ENCODE results near the gene MTMR11. TPM values are rescaled to one million over a fixed set of nuclear protein-coding genes. Genes with fewer than 3 reads are reported as not detected.
"Not testable (repeated sequence)": the region's sequence is repeated elsewhere in the genome, so short reads cannot be mapped to it uniquely, and the experiment has no call there.

Gene MTMR11, protein sequence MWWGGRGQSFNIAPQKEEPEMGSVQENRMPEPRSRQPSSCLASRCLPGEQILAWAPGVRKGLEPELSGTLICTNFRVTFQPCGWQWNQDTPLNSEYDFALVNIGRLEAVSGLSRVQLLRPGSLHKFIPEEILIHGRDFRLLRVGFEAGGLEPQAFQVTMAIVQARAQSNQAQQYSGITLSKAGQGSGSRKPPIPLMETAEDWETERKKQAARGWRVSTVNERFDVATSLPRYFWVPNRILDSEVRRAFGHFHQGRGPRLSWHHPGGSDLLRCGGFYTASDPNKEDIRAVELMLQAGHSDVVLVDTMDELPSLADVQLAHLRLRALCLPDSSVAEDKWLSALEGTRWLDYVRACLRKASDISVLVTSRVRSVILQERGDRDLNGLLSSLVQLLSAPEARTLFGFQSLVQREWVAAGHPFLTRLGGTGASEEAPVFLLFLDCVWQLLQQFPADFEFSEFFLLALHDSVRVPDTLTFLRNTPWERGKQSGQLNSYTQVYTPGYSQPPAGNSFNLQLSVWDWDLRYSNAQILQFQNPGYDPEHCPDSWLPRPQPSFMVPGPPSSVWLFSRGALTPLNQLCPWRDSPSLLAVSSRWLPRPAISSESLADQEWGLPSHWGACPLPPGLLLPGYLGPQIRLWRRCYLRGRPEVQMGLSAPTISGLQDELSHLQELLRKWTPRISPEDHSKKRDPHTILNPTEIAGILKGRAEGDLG
- 9.8 TPM for polyA plus RNA-seq (2013, experiment 1 of 2; ENCODE audit: insufficient read length)
- polyA plus RNA-seq (2013, experiment 2 of 2; ENCODE audit: insufficient read length), result 10.1 TPM

DNA sequence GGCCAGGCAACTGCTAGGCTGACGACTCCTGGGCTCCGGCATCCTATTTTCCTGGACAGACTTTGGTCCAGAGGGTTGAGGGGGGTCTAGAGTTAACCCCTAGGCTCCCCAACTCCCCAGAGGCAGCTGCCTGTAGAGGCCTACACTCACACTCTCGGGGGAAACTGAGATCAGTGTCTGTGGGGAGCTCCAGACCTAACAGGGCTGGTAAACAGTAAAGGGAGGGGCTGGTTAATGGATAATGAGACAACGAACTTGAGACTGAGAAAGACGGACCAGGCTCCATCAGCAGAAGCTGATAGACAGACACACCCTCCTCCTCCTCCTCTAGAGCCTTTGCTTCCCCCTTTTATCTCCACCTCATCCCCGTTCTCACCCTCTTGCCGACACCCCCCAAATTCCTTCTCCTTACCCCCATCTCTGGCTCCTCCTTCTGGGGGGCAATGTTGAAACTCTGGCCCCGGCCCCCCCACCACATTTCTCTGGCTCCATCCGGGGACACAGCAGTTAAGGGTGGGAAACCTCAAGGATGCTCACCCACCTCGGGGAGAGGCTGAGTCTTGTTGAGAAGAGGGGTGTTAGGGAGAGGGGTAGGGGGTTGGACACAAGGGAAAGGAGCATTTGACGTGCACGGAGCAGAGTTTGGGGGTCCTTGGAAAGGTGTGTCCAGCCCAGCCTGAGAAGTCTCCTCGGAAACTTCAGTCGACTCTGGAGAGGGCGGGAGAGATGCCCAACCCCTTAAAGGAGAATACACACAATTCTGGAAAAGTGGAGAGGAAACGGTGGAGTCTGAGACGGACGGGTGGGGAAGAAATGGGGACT, at the start of gene MTMR11:
MTMR11 (minus strand) TSS at position 710 of the 822 bp plus-strand sequence; CDS start at position 478, 232 bp downstream.
- peak; percentile 41 for DNase-seq

DNA sequence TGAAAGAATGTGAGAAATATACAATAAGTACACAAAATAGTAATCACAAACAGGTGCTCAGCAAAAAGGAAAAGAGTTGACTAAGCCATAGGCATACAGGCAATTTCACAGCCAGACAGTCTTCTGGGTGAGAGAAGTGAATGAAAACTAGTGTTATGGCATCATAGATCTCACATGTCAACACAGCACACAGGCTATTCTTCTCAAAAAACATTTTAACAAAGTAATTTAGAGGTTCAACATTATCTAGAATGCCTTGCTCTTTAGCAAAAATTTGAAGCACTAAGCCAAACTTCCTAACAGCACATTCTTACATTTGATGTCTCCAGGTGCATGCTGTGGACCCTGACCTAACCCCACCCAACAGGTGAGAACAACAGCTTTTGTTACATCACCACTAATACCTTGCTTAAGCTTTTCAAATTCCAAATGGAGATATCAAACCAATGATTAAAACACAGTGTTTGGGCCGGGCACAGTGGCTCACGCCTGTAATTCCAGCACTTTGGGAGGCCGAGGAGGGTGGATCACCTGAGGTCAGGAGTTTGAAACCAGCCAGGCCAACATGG, 43.4 kb upstream of the MTMR11 start:
- peak; percentile 12 for DNase-seq

DNA sequence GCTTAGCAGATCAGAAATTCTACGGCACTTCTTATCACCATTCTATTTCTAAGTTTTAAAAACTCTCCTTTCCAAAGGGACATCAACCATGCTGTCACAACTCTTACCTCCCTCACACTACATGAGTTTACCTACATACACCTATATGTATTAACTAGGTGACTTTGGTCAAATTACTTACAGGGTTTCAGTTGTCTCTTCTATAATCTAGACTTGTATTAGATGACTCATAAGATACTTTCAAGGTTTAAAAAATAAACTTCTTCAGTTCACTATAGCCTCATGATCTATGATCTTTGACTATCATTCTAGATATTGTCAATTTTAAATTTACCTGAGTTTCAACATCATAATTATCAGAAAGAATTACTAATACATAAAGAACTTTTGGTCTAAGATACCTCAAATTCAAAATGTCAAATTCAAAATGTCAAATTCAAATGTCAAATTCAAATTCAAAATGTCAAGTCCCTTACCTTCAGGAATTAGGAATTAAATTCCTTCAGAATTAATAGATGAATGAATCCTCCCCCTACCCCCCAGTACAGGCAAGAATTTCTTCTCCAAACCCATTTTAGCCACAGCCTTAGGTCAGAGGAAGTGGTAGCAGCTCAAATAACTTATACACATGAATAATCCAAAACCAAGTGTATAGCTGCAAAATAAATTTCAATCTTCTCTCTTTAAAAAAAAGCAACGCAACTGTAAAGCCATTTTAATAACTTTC, 42.7 kb upstream of the MTMR11 start:
- DNase-seq, result no peak

DNA sequence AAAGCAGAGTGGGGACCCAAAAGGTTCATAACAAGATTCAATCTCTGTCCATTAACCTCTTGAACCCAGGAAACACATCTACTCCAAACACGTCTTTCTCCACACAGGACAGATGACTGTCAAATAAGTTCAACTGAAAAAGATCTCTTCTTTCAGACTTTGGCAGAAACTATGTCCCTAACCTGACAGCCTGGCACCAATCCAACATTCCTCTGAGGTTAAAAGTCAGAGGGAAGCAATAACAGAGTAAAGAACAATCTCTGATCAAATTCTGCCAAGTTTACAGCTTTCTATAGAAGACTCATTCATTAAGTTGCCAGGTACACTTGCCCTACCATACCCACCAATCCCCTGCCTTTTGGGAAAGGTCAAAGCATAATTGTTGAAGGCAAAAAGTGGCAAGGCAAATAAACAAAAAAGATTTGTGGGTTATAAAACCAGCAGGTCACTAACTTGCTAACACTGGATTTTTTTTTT, 41.9 kb upstream of the MTMR11 start:
- DNase-seq, result peak; percentile 24

DNA sequence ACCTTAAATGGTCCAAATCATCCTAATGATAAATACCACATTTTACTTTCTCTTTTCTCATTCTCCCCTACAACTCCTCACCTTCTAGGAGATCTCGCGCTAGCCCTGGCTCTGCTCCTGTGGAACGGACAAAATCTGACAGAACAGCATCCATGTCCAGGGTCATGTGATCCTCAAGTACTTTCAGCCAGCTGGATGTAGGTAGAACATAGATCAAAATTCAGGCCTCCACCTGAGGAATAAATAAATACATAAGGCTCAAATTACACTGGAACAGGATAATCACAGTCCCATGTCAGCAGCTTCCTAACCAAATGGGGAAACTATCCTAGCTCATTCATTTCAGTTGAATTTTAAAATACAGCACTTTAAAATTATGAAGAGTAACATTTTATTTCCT, 40.7 kb upstream of the MTMR11 start:
- no peak for DNase-seq

DNA sequence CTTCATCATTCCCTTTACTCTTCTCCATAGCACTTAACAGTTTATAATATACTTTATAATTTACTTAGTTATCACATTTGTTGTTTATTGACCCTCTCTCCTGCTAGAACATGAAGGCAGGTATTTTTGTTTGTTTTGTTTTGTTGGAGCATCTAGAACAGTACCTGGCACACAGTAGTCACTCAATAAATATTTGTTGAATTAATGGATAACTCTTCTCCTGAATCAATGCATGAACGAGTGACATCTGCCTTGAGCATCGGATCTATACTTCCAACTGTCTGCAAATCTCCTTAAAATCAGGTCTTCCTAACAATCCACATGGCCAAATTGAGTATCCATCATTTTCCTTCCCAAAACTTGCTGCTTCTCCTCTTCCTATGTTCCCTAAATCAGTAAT, 35.9 kb upstream of the MTMR11 start:
- DNase-seq, result no peak

DNA sequence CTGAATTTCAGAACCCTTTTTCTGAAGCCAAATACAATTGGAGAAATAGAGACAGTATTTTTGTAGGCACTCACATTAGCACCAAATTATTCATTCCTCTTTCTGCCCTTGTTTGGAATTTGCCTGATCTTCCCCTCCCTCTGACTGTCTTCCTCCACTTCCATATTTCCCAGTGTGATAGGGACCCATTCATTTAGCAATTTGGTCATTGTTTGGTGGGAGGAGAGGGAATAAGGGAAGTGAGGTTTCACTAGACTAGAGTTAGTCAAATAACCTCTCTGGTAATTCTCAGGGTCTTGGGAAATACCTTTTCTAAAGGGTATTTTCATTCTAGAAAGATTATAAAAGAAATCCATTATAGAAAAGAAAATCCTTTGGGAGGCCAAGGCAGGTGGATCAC, 31.0 kb upstream of the MTMR11 start:
- DNase-seq, result no peak

DNA sequence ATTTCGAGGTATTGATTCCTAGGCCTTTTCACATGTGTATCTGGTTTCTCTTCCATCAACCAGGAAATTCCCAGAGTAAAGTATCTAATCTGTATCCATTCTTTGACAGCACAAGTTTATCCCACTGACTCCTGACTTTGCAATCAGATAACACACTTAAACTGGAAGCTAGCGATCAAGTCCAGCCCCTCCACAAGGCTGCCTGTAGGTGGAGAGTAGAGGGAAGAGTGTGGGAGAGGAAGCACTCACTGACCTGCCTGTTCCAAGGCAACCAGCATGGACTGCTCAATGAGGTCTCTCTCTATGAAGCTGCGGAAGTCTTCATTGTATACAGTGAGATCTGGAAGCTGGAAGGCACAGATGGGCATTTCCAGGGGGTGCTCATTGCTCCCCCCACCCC, 30.4 kb upstream of the MTMR11 start:
- DNase-seq, result no peak

DNA sequence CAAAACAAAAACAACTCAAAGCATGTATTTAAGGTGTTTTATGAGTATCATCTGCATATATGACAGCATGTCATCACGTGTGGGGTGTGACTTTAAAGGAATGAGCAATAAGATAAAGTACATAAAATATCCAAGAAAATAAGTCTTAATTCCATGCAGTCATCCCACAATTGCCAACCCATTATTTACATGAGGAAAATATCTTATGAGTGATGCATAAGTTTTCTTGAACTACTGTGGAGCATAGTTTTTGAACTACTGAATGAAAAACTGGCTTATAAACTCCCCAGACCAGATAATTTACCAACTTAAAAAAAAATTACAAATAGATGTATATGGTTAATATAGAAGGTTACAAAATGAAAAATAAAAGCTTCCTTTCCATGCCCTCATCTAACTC, 29.7 kb upstream of the MTMR11 start:
- no peak for DNase-seq

DNA sequence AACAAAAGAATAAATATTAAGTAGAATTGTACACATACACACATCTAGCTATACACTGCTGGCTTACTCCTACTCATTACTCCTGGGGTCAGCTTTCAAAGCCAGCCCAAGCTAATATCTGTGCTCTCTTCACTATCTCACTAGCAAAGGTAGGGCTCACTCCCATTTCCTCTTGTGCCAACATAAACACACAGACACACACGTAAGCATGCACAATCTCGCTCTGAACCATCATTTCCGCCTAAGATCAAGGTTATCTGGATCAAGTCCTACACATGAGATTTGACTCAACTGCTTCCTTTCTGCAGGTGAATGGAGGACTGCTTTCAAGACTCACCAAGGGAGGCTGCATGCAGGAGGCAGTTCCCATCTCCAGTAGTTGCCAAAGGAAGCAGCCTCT, 28.8 kb upstream of the MTMR11 start:
- DNase-seq, result no peak

DNA sequence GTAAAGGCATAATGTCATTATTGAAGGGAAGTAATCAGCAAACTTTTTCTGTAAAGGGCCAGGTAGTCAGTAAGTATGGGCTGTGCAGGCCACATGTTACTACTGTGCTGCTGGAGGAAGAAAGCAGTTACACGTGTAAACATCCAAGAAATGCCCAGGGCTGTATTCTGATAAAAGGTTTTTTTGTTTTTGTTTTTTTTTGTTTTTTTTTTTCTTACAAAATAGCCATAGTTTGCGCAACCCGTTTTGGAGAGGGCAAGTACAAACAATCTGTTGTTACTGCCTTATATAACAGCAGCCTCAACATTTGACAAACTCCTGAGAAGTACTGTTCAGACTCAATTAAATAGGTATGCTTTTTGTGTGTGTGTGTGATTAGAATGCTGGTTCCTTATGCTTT, 26.7 kb upstream of the MTMR11 start:
- no peak for DNase-seq

DNA sequence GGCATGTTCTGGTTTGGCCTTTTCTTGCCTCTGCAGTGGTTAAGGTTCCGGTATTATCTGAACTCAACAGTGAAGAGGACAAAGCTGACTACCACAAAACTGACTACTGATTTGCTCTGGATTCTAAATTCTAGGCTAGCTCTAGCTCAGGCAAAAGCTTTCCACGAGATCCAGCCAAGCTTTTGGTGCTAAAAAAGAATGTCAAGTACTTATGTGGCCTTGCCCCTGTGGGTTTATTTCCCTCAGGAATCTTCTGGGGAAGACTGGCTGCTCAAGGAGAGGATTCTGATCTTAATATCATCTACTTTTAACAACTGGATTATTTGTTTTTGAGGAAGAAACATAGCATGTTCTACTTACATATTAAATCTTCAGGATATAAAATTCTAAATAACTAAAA, 26.1 kb upstream of the MTMR11 start:
- DNase-seq, result no peak

DNA sequence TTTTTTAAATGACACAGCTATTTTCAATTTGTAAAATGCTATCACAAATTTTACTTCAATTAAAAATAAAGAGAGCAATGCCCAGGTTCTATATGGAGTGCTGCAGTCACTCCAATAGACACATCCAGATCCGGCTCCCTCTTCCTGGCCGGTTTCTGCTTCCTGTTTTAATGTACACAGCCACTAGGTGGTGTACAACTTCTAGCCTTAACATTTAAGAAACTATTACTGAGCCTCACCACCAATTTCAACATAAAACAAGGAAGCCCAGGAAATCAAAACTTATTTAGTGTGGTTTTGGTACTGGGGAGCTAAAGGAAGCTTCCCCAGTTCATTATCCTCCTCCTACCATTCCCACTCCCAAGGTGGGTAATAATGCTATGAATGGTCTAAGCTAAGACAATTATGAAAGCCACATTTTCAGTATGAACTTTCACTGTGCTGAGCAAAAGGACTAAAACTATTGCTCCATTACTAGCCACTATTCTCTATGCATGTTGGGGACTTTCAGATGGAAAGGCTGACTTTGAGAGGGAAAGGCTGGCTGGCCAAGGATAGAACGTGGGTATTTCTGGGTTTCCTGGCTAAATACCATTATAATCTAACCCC, 25.5 kb upstream of the MTMR11 start:
- DNase-seq, result peak; percentile 78

DNA sequence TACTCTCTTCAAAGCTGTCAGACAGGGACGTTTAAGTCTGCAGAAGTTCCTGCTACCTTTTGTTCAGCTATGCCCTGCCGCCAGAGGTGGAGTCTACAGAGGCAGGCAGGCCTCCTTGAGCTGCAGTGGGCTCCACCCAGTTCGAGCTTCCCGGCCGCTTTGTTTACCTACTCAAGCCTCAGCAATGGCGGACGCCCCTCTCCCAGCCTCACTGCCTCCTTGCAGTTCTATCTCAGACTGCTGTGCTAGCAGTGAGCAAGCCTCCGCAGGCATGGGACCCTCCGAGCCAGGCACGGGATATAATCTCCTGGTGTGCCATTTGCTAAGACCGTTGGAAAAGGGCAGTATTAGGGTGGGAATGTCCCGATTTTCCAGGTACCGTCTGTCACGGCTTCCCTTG, 20.9 kb upstream of the MTMR11 start:
- DNase-seq, result not testable (repeated sequence)

DNA sequence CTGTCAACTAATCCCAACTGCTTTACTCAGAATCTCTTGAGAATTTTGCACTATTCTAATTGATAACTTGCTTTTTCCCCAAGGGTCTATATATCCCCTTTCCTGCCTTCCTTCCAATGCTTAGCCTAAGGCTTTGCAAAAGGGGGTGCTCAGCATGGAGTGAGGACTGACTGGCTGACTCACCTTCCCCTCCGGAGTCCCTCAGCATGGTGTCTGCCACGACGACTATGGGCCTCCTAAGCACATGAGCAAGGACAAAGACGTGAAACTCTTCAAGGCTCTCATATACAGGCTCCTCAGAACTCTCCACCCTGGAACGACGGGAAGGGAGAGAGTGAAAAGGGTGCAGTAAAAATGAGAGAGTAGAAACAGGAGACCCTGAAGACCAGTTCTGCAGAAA, 13.2 kb upstream of the MTMR11 start:
- DNase-seq, result peak; percentile 19

DNA sequence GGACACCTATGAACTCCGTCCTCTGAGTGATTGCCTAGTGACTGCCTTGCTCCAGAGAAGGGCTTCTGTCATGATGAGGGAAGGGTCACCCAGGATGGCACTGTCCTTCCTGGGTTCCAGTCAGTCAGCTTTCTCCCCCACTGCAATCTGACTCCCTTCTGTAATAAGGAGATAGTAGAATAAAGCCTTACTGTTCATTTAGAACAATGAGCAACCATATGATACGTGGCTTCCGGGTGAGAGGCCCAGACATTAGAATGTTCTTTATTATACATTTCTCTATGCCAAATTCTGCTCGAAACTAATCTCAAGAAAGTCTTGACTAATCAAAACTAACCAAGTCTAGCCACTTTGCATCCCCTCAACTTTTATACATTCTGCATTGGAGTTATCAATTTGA, 8.5 kb upstream of the MTMR11 start:
- no peak for DNase-seq

DNA sequence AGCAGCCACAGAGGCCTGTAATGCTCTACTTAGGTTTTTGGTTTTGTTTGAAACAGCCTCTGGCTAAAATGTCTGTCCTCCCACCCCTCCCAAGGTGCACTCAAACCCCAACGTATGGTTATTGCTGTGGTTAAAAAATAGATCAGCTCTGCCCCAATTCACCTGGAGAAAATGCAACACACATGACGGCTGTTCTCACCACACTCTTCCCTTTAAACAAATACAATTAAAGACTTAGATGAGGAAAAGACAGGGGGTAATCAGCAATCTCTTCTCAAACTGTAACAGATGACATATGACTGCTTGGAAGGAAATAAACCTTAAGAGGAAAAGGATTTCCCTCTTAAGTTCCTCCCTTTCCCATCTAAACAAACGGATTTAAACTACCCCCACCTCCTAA, 6.2 kb upstream of the MTMR11 start:
- no peak for DNase-seq

DNA sequence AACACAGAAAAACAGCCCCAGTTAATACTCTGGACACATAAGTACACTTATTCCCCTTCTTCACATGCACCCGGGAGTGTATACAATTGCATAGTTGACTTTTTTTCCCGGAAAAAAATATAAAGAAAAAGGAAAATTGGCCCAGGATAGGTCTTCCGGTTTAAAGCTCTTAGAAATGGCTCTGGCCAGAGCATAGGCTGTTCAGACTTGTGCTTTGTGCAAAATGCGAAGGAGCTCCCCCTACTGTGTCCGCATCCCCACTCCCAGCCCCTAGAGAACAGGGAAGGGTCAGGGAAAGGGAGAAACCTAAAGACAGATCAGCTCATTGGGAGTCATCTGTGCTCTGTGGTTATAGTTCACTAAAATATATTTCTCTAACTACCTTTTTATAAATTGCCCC, 5.5 kb upstream of the MTMR11 start:
- DNase-seq, result peak; percentile 43

DNA sequence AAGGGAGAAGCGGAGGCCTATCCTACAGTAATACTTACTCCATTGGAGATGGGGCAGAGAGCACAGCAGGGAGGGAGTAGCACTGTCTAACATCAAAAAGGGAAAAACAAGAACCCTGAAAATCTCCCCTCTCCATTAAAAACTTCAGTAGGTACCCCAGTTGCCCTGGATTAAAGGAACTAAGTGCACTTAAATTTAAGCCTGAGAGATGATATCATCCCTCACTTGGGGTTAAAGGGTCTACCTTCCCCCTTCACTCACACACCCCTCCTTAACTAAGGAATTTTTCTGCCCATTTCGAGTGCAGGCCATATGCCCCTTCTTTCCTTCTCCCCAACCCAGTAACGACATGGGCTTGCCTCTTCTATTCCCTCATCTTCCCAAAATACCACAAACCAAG, 3.7 kb upstream of the MTMR11 start:
- DNase-seq, result no peak

DNA sequence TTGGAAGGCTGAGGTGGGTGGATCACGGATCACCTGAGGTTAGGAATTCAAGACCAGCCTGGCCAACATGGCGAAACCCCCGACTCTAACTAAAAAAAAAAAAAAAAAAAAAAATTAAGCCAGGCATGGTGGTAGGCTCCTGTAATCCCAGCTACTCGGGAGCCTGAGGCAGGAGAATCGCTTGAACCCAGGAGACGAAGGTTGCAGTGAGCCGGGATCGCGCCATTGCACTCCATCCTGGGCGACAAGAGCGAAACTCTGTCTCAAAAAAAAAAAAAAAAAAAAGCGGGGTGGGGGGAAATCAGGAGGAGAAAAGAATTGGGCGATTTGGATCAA, 2.0 kb upstream of the MTMR11 start:
- not testable (repeated sequence) for DNase-seq

DNA sequence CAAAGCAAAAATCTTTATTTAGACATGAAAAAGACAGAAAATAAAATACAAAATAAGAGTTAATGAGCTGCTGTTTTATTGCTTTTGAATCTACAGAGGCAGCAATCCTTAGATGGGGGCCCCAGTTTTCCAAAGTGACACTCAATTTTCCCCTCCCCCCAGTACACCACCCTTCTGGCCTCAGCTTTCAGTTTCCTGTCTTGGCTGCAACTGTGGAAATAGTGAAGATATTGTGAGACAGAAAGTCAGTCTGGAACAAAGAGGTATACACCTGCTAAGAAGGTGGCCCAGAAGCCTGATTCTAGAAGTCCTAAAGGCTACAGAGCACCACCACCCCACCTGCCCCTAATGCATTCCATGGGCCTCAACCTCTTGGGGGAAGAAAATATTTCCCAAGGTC, 1.1 kb upstream of the MTMR11 start:
- no peak for DNase-seq

Data from fibroblast of skin of scalp (primary cell).